Mesothelial cell of epicardium (in vitro differentiated cells): ENCODE data around the gene TGFBR3. TPM values are rescaled to one million over a fixed set of nuclear protein-coding genes. Genes with fewer than 3 reads are reported as not detected.

Source experiments
- DNase-seq, 2 experiments: peaks; one replicate each; pipeline ENCODE4 v3.0.0; 2021; ENCODE audit warnings: low spot score in 2 of 2; ENCODE audit not compliant: unreplicated experiment in 2 of 2
- H3K27ac Mint-ChIP-seq: 2 replicates; pipeline ENCODE4 v1.8.0; 2021; ENCODE audit warnings: mixed read lengths
- H3K27me3 Mint-ChIP-seq: 2 replicates; pipeline ENCODE4 v1.8.0; 2021; ENCODE audit warnings: low read depth, mixed read lengths
- H3K36me3 Mint-ChIP-seq: 2 replicates; pipeline ENCODE4 v1.8.0; 2021; ENCODE audit warnings: mixed read lengths
- H3K4me1 Mint-ChIP-seq: 2 replicates; pipeline ENCODE4 v1.8.0; 2021; ENCODE audit warnings: mixed read lengths
- H3K4me3 Mint-ChIP-seq: 2 replicates; pipeline ENCODE4 v1.8.0; 2021; ENCODE audit warnings: mild to moderate bottlenecking, moderate library complexity, mixed read lengths
- H3K9me3 Mint-ChIP-seq: 2 replicates; pipeline ENCODE4 v1.8.0; 2021; ENCODE audit warnings: mixed read lengths
- CTCF ChIP-seq: fragments of 200-600 bp; sonication (generic); IDR thresholded peaks from one replicate; pipeline ENCODE4 v1.5.0; 2021; ENCODE audit warnings: antibody characterized with exemption; ENCODE audit not compliant: unreplicated experiment
- total RNA-seq: library from RNA; stranded (reverse); gene quantifications from 3 replicates; pipeline ENCODE4 v1.2.1, GENCODE V29; 2021

Gene TGFBR3
- total RNA-seq, 1 donor from 2014 or later = 20.7 TPM

GRCh38 chr1:91796390-91796654 lies 89.6 kb downstream of the TGFBR3 start:
- no peak for TF ChIP-seq CTCF
- no peak overlapping the region for H3K27ac Mint-ChIP-seq
- DNase-seq = no peak
- H3K27me3 Mint-ChIP-seq = no peaks in the 10 kb centered on the region
- peaks cover 39% of the 10 kb centered on the region for H3K4me1 Mint-ChIP-seq
- H3K36me3 Mint-ChIP-seq = peaks cover 3% of the 10 kb centered on the region
- H3K4me3 Mint-ChIP-seq = no peak overlapping the region
- peaks cover 4% of the 10 kb centered on the region for H3K9me3 Mint-ChIP-seq

DNA sequence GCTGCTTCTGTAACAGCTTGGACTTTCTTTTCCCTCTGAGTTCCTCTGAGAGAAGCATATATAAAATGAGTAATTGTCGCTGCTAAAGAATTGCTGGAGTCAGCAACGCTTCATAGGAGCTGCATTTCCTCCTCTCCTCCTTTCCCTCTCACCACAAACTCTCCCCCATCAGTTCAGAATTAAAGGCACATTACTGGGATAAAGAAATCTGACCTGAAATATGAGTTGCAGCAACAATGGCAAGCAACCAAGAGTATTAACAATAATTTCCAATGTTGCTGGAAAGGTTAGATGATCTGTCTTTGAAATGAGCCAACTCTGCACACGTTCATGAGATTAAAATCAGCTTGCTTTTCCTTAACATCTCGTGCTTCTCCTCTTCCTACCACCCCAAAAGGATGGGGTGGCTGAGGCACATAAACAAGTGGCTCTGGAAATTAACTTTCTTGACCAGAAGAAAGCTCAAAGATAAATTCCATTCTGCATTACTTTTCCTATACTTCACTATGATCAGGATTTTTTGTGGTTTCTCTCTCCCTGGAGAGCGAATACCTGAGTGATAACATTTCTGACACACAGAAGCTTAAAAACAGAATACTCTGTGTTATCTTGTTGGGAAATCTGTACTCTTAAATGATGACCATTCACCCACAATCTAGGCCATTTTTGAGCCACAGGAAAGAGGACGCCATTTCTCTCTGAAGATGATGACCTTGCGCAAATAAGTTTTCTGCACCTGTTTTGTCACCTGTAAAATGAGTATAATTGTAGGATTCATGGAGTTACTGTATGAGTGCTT lies 90.2 kb downstream of the TGFBR3 start:
- H3K4me1 Mint-ChIP-seq = peaks cover 44% of the 10 kb centered on the region
- peaks cover 3% of the 10 kb centered on the region for H3K36me3 Mint-ChIP-seq
- H3K27ac Mint-ChIP-seq = peak overlapping the region; percentile 47
- no peak for DNase-seq
- H3K27me3 Mint-ChIP-seq = no peaks in the 10 kb centered on the region
- H3K9me3 Mint-ChIP-seq = peaks cover 4% of the 10 kb centered on the region
- TF ChIP-seq CTCF = no peak
- no peak overlapping the region for H3K4me3 Mint-ChIP-seq

DNA sequence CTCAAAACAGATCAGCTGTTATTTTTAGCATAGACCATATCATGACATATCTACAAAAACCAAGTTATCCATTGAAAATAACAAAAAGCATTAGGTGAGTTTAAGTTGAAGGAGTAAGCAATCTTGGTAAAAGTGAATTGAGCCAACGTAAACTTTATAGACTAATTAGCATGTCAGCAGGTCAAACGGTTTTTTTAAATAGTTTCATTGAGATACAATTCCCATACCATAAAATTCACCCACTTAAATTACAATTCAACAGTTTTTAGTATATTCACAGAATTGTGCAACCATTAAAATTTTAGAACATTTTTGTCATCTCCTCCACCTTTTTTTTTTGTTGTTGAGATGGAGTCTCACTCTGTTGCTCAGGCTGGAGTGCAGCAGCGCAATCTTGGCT lies 92.1 kb downstream of the TGFBR3 start:
- H3K36me3 Mint-ChIP-seq = peaks cover 3% of the 10 kb centered on the region
- no peaks in the 10 kb centered on the region for H3K27me3 Mint-ChIP-seq
- no peak overlapping the region for H3K4me3 Mint-ChIP-seq
- peaks cover 51% of the 10 kb centered on the region for H3K4me1 Mint-ChIP-seq
- H3K9me3 Mint-ChIP-seq = peaks cover 4% of the 10 kb centered on the region
- no peak overlapping the region for H3K27ac Mint-ChIP-seq
- no peak for DNase-seq
- no peak for TF ChIP-seq CTCF

DNA sequence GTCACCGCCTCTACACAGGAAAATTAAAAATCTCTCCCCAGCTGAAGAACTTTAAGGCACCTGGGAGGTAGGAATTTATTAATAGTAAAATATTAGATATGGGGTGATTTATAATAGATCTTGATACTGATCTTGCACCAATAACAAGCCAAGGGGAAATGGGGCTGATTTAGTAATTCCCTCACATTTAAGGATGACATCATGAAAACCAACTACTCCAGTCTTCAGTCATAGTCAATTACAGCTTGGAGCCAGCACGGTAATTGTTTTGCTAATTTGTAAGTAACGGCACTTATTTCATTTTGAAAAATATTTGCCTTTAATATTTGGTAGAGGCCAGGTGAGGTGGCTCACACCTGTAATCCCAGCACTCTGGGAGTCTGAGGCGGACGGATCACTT lies 92.8 kb downstream of the TGFBR3 start:
- H3K4me1 Mint-ChIP-seq = peaks cover 53% of the 10 kb centered on the region
- peaks cover 3% of the 10 kb centered on the region for H3K36me3 Mint-ChIP-seq
- TF ChIP-seq CTCF = no peak
- DNase-seq = no peak
- H3K4me3 Mint-ChIP-seq = no peak overlapping the region
- H3K27ac Mint-ChIP-seq = no peak overlapping the region
- H3K27me3 Mint-ChIP-seq = no peaks in the 10 kb centered on the region
- peaks cover 4% of the 10 kb centered on the region for H3K9me3 Mint-ChIP-seq

GRCh38 chr1:91792489-91793071 lies 93.4 kb downstream of the TGFBR3 start:
- no peak overlapping the region for H3K27ac Mint-ChIP-seq
- DNase-seq = no peak
- H3K36me3 Mint-ChIP-seq = peaks cover 3% of the 10 kb centered on the region
- H3K4me1 Mint-ChIP-seq = peaks cover 56% of the 10 kb centered on the region
- H3K27me3 Mint-ChIP-seq = no peaks in the 10 kb centered on the region
- TF ChIP-seq CTCF = no peak
- peaks cover 4% of the 10 kb centered on the region for H3K9me3 Mint-ChIP-seq
- no peak overlapping the region for H3K4me3 Mint-ChIP-seq
